Muscle of leg (tissue), 11 donors: ENCODE measurements around the gene P2RY8. TPM values are rescaled to one million over a fixed set of nuclear protein-coding genes. Genes with fewer than 3 reads are reported as not detected.
"Not testable (repeated sequence)": the region's sequence is repeated elsewhere in the genome, so short reads cannot be mapped to it uniquely, and the experiment has no call there.

Experiments
- DNase-seq: peaks from one replicate; pipeline ENCODE4 v3.0.0; 2013
- H3K27ac ChIP-seq: one replicate; pipeline ENCODE4 v1.5.1; 2013; ENCODE audit warnings: mild to moderate bottlenecking, low read length, control low read depth
- H3K27me3 ChIP-seq: one replicate; pipeline ENCODE4 v1.6.1; 2013; ENCODE audit warnings: low read length; ENCODE audit not compliant: control insufficient read depth, insufficient read depth
- H3K36me3 ChIP-seq: one replicate; pipeline ENCODE4 v1.6.1; 2013; ENCODE audit warnings: low read length; ENCODE audit not compliant: control insufficient read depth, insufficient read depth
- H3K4me1 ChIP-seq: one replicate; pipeline ENCODE4 v1.6.1; 2013; ENCODE audit warnings: low read length; ENCODE audit not compliant: control insufficient read depth, insufficient read depth
- H3K4me3 ChIP-seq: one replicate; pipeline ENCODE4 v1.5.1; 2013; ENCODE audit warnings: low read length, control low read depth
- H3K9me3 ChIP-seq: replicated peaks from 2 replicates; pipeline ENCODE4 v1.6.1; 2013; ENCODE audit warnings: low read depth, low read length; ENCODE audit not compliant: control insufficient read depth
- WGBS: methylation state at CpG from one replicate; pipeline ENCODE4 v1.1.5; 2013; ENCODE audit warnings: missing lambda C conversion rate; ENCODE audit not compliant: insufficient coverage; 5-methylcytosine and 5-hydroxymethylcytosine counted together
- polyA plus RNA-seq, 8 donors: library from polyadenylated mRNA; unstranded; fragments of 120-200 nt; gene quantifications; one replicate each; pipeline versions ENCODE4 v1.2.1 to v1.2.3, GENCODE V29; 2013; ENCODE audit warnings: inconsistent platforms in 1 of 8, low replicate concordance in 1 of 8; ENCODE audit not compliant: insufficient read length in 8 of 8, insufficient read depth in 1 of 8
- total RNA-seq: library from RNA; stranded (reverse); fragments of 120-200 nt; gene quantifications from one replicate; pipeline ENCODE4 v1.2.4, GENCODE V29; 2013

Gene P2RY8
- total and polyA plus RNA-seq, 9 donors, result 0.58 to 1.4 (median 1.1) TPM

- Histone ChIP-seq H3K4me1 (peaks cover 2% of the 10 kb centered on the region), H3K27ac (peak overlapping the region; percentile 42), H3K4me3 (no peak overlapping the region), H3K36me3 (no peaks in the 10 kb centered on the region), H3K9me3 (no peaks in the 10 kb centered on the region), H3K27me3 (no peaks in the 10 kb centered on the region)
- WGBS, result 91% methylated on average over 11 of the region's 23 CpGs
- DNase-seq, result no peak
Measured at GRCh38 chrX:1500701-1501624, 36.0 kb downstream of the P2RY8 start.

GRCh38 chrX:1496076-1496475 is 40.9 kb downstream of the P2RY8 start:
- Histone ChIP-seq H3K27ac (no peak overlapping the region), H3K27me3 (peaks cover 3% of the 10 kb centered on the region), H3K4me3 (no peak overlapping the region), H3K9me3 (peaks cover 2% of the 10 kb centered on the region), H3K4me1 (peaks cover 9% of the 10 kb centered on the region), H3K36me3 (no peaks in the 10 kb centered on the region)
- WGBS, result 45% methylated on average over 10 of the region's 12 CpGs
- no peak for DNase-seq

GRCh38 chrX:1493877-1494510 is 43.0 kb downstream of the P2RY8 start:
- Histone ChIP-seq H3K4me3 (no peak overlapping the region), H3K36me3 (no peaks in the 10 kb centered on the region), H3K4me1 (peaks cover 7% of the 10 kb centered on the region), H3K27me3 (peaks cover 3% of the 10 kb centered on the region), H3K9me3 (peaks cover 2% of the 10 kb centered on the region), H3K27ac (no peak overlapping the region)
- WGBS, result 20% methylated on average over 11 of the region's 15 CpGs
- peak; percentile 46 for DNase-seq

GRCh38 chrX:1493412-1493811 is 43.6 kb downstream of the P2RY8 start:
- Histone ChIP-seq H3K36me3 (no peaks in the 10 kb centered on the region), H3K4me1 (peaks cover 7% of the 10 kb centered on the region), H3K4me3 (no peak overlapping the region), H3K9me3 (peaks cover 2% of the 10 kb centered on the region), H3K27ac (no peak overlapping the region), H3K27me3 (peaks cover 3% of the 10 kb centered on the region)
- WGBS, result 18% methylated on average over 5 of the region's 16 CpGs
- DNase-seq, result no peak

GRCh38 chrX:1492421-1493012 is 44.5 kb downstream of the P2RY8 start:
- Histone ChIP-seq H3K27ac (no peak overlapping the region), H3K9me3 (peaks cover 4% of the 10 kb centered on the region), H3K4me3 (no peak overlapping the region), H3K4me1 (peaks cover 7% of the 10 kb centered on the region), H3K27me3 (peaks cover 3% of the 10 kb centered on the region), H3K36me3 (no peaks in the 10 kb centered on the region)
- DNase-seq, result no peak
- 91% methylated on average over 6 of the region's 9 CpGs for WGBS

- 85% methylated on average over 4 of the region's 6 CpGs for WGBS
Measured at GRCh38 chrX:1491851-1492349, 45.1 kb downstream of the P2RY8 start.

GRCh38 chrX:1491248-1491647 is 45.7 kb downstream of the P2RY8 start:
- DNase-seq, H3K4me3 ChIP-seq, H3K27me3 ChIP-seq, H3K27ac ChIP-seq, H3K36me3 ChIP-seq, H3K9me3 ChIP-seq: not testable (repeated sequence)
- peaks cover 13% of the 10 kb centered on the region for H3K4me1 ChIP-seq
- WGBS, result 100% methylated on average over 4 of the region's 4 CpGs

More at GRCh38 chrX:1491851-1492349, 45.1 kb downstream of the P2RY8 start:
- Histone ChIP-seq H3K4me3 (no peak overlapping the region), H3K4me1 (peaks cover 11% of the 10 kb centered on the region), H3K27me3 (peaks cover 3% of the 10 kb centered on the region), H3K9me3 (peaks cover 4% of the 10 kb centered on the region), H3K27ac (no peak overlapping the region), H3K36me3 (no peaks in the 10 kb centered on the region)
- no peak for DNase-seq

GRCh38 chrX:1490723-1491122 is 46.3 kb downstream of the P2RY8 start:
- not testable (repeated sequence) for H3K36me3 ChIP-seq, DNase-seq, H3K27me3 ChIP-seq, H3K27ac ChIP-seq, H3K4me3 ChIP-seq
- Histone ChIP-seq H3K4me1 (peaks cover 13% of the 10 kb centered on the region), H3K9me3 (peaks cover 11% of the 10 kb centered on the region)
- no CpG with 5 or more reads among the region's 1 CpG for WGBS

- H3K27me3 ChIP-seq, H3K27ac ChIP-seq, H3K36me3 ChIP-seq, H3K4me3 ChIP-seq, DNase-seq: not testable (repeated sequence)
- Histone ChIP-seq H3K4me1 (peaks cover 13% of the 10 kb centered on the region), H3K9me3 (peaks cover 11% of the 10 kb centered on the region)
- WGBS, result no CpG with 5 or more reads among the region's 5 CpGs
Measured at GRCh38 chrX:1489354-1489753, 47.6 kb downstream of the P2RY8 start.

- WGBS, result 100% methylated on average over 1 of the region's 1 CpG
- peaks cover 3% of the 10 kb centered on the region for H3K27me3 ChIP-seq
- no peak overlapping the region for H3K27ac ChIP-seq
- no peak overlapping the region for H3K4me3 ChIP-seq
- DNase-seq, result no peak
- H3K4me1 ChIP-seq, result peaks cover 9% of the 10 kb centered on the region
- no peaks in the 10 kb centered on the region for H3K36me3 ChIP-seq
- peaks cover 11% of the 10 kb centered on the region for H3K9me3 ChIP-seq
Measured at GRCh38 chrX:1488745-1489144, 48.2 kb downstream of the P2RY8 start.
